Measurements from ENCODE around the gene CRYL1.

CRYL1 gene

DNA sequence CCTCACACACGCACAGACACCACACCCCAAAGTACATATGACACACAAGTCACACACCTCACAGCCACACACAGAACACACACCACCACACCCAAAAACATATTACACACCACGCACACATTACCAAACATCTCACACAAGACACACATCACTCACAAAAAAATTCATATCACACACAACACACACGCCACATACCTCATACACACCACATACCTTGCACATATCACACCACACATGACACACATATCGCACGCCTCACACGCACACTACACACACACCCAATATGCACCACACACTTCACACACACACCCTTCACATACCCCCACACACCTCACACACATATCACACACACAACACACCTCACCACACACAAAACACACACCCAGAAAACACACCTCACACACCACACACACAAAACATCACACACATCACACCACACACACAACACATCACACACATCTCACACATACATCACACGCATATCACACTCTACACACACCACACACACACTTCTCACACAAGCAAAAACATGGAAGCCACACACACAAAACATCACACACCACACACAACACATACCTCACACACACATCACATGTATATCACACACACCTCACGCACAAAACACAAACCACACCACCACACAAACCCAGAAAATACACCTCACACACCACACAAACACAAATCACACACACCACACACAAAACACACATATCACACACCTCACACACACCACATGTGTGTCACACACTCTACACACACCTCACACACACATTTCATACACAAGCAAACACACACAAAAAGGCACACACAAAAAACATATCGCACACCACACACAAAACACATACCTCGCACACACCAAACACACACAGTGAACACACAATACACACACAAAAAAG, 132.1 kb downstream of the CRYL1 start:
- DNase-seq: no peak

DNA sequence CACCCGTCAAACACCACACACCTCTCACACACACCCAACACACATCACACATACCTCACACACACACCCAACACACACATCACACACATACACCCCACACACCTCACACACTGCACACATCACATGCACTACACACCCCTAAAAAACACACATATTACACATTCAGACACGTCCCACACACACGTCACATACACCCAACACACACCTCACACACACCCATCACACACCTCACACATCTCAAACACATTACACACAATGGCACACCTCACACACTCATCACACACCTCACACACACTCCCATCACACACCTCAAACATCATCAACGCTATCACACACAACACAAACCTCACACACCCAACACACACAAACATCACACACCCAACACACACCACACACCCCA, 133.1 kb downstream of the CRYL1 start:
- no peak for DNase-seq

DNA sequence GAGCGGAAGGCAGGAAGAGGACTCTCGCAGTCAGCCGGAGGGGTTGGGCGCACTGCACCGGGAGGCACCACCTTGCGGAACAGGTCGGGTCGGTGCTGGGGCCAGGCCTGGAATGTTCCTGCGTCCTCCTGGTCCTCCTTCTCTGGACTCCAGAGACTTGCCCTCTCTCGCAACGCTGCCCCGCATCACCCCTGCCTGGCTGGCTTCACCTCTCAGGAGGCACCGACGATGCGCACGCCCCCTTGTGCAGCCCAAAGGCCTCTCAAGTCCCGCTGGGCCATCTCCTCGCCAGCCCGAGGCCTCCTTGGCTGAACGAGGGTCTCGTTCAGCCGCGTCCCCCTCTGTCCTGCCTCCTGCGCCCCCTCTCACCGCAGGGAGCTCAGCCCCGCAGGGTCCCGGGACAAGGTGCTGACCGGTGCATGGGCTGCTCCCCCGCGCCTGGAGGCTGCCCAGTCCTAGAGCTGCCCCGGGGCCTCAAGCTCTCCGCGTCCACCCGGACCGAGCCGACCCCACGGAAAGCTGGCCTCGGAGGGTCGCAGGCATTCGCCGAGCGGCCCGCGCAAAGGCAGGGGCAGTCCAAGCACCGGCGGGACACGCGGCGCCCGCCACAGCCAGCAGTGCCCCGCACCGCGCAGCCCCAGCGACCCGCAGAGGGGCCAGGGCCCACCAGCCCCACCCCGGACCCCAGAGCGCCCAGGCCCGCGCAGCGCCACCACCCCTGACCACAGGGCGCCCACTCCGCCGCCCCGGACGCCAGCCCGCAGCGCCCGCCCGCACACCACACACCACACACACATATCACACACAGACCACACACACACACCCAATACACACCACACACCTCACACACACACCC, 133.8 kb downstream of the CRYL1 start:
- no peak for DNase-seq

DNA sequence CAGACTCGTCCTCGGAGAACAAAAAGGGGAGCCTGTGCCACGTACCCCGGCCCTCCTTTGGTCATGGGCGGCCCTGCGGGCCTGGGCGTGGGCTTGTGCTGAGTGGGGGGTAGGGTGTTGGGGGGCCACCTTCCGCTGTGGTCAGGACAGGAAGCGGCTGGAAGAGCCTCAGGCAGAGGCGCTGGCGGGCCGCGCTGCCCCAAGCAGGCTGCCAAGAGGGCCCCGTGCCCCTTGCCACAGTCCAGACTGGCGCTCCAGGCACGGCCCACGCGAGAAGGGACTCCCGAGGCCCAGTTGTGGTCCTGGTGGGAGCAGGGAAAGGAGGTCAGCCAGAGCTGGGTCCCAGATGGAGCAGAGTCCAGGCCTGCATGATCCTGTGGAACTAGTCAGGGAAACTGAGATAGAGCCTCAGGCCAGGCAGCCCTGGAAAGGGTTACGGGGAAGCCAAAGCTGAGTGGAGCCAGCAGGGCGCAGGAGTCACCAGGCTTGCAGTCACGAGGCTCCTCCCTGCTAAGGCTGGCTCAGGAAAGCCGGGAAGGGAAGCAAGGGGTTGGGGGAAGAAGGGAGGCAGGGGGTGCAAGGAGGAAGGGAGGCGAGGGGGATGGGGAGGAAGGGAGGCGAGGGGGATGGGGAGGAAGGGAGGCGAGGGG, 135.0 kb downstream of the CRYL1 start:
- no peak for DNase-seq

DNA sequence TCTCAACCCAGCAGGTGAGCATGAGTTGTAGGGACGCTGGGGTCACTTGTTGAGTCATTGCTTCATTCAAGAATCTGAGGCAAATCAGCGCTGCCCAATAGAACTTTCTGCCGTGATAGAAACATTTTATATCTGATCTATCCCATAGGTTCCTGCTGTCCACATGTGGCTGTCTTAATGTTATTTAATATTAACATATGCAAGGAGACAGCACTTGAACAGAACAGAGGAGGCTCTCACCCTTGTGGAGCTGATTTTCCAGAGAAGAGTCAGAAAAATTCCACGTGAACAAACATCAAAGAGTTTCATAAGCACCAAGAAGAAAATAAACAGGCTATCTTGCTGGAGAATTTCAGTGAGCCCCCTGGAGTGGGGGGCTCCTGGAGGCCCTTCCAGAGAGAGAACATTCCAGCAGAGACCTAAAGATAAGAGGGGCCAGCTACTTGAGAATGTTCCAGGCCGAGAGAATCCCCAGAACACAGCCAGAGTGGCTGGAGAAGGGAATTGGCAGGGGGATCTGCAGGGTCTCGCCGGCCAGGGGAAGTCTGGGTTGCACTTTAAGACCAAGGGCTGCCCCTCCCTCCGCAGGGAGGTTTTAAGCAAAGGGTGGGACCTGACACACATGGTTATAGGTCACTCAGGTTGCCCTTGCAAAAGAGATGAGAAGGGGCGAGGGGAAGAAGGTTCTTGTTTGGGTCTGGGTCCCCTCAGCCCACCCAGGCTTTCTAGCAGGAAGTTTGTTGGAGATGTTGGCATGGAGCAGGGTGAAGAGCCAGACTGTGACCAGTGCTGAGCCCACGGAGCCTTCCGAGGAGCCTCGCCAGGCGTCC, 135.7 kb downstream of the CRYL1 start:
- DNase-seq: no peak

DNA sequence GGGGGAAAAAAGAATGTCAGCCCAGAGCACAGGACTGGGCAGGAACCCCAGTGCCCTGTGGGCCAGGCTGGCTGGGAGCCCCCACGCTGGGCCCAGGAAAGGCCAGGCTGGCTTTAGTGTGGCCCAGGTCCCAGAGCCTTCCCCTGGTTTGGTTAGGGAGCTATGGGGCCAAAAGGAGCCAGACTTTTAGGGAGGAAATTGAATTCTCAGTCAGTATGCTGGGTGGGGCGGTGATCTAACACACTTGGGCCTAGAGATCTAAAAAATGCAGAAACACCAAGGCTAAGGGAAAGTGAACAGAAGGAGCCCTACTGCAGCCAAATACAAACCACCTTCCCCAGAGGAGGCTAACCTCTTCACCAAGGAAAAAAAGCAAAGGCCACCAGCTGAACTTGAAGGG, 137.5 kb downstream of the CRYL1 start:
- no peak for DNase-seq

DNA sequence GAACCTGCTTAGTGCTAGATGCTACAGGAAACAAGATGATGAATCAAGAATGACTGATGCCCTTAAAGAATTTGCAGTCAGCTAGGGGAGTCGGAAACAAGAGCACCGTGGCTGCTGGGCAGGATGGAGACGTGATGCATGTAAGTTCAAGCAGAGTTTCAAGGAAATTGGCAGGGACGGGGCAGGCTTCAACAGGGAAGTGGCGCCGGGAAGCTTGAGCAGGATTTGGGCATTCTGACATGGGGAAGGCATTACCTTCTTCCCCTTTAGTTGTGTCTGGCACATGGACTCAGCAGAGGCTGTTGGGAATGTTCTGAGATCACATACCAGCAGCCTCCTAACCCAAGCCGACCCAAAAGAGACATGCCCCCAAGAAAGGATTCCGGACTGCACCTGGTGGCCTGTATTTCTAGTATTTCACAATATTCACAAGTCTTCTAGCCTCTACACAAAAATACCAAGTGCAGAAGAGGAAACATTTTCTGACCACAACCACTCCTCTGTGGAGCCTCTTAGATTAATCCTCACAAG, 138.2 kb downstream of the CRYL1 start:
- no peak for DNase-seq

DNA sequence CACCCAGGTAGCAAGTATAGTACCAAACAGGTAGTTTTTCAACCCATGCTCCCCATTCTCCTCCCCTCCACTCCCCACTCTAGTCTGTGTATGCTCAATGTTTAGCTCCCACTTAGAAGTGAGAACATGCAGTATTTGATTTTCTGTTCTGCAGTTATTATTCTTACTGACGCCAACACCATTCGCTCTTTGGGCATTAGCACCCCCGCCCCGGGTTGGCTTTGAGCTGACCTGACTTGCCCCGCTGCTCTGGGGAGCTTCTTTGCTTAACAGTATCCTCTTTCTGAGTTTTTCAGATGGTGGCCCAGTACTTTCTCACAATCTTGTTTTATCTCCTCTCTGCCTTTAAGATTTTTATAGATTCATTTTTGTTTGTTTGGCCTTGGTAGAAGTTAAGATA, 138.7 kb downstream of the CRYL1 start:
- no peak for DNase-seq

DNA sequence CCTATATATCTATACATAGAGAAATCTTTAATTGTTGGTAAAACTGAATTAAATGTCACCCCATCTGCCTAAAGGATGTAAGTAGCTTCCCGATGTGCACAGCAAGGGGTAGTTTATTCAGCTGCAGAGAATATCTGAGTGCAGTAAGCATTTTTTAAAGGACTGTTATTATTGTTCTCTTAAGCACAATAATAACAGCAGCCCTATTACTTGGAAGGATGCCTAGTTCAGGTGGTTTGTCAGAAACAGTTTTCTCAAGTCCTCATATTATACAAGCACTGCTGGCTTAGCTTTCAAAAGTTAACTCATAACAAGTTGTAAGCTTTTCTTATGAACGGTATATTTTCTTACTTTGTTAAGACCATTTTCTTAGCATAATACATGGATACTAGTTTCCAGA, 142.6 kb downstream of the CRYL1 start:
- DNase-seq: no peak

DNA sequence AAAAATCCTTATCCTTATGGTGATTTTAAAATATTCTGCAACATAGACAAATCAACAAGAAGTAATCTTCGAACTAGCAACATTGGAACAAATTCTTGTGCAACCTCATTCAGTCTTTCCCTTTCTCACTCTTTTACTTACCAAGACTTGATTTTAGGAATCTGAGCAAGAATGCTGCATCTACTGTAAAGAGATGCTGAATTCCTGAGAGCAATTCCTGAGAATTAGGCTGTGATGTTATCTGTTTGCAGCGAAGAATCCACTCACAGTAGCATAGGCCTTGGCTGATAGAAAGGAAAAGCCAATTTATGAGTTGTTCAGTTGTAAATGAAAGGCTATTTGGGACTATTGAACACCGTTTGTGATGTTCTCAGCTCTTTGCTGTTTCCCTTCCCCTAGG, 144.3 kb downstream of the CRYL1 start:
- DNase-seq: no peak

DNA sequence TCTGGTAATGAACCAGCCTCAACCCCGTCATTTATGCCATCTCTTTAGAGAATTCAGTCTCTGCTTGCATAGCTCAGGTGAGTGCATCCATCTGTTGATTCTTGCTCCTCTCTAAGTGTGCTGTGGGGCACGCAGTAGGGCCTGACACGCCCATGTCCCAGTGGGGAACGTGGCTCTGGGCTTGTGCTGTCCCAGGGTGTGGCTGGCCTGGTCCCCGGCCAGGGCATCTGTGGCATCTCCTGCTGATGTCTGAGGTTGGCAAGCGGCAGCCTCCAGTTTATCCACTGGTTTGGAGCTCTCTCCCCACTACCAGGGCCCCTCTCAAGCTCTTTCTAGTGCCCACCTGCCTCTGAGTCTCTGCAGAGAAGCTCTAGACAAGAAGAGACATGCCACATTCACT, 146.9 kb downstream of the CRYL1 start:
- DNase-seq: no peak

DNA sequence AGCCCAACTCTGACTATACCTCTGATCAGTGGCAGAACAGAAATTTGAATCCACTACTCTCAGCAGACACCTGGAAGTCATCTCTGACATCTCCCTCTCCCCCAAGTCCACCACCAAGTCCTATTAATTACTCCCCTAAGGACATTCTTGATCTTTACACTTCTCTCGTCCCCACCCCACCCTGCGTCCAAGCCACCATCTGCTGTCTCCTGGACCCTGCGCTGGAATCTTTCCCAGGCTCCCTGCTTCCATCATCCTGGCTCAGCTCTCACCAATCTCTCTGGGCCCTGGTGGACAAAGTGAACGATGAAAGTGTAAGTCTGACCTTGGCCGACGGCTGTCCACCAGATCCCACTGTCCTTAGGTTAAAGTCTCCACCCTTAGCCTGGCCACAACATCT, 147.9 kb downstream of the CRYL1 start:
- DNase-seq: no peak

DNA sequence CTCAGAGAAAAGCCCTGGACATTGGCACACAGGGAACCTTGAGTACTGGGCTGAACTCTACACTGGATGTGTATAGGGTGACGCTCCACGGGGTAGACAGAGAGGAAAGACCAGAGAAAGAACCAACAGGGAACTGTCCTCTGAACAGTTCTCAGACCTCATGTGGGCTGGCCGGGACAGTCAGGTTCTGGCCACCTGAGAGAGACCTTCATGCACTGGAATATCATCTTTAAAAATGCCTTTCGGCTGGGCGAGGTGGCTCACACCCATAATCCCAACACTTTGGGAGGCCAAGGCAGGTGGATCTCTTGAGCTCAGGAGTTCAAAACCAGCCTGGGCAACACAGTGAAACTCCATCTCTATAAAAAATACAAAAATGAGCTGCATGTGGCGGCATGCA, 149.8 kb downstream of the CRYL1 start:
- no peak for DNase-seq

DNA sequence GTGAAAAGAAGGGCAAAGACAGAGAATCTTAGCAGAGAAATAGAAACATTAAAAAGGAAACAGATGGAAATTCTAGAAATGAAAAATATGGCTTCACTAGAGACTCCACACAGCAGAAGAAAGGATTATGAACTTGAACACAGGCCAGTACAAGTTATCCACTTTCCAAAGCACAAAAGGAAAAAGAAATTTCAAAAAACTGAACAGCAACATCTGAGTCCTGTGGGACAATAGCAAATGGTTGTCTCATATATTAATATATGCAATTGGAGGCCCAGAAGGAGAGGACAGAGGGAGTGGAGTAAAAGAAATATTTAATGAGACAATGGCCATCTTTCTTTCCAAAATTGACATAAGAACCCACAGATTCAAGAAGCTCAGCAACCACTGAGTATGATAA, 151.8 kb downstream of the CRYL1 start:
- DNase-seq: no peak

DNA sequence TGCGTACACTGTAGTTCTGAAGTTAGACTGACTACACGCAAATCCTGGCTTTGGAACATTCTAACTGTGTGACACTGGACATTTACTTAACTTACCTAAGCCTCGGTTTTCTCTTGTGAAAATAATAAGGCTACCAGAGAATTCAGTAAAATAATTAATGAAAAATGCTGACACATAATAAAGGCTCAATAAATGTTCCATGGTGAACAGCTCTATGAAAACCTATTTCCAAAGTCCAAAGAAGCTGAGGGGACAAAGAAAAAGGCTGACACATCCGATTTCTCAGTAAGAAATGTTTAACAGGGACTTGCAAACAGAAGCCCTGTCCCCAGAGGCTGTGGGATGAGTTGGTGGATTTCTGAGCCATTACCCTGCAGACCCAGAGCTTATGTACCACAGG, 153.8 kb downstream of the CRYL1 start:
- DNase-seq: no peak

DNA sequence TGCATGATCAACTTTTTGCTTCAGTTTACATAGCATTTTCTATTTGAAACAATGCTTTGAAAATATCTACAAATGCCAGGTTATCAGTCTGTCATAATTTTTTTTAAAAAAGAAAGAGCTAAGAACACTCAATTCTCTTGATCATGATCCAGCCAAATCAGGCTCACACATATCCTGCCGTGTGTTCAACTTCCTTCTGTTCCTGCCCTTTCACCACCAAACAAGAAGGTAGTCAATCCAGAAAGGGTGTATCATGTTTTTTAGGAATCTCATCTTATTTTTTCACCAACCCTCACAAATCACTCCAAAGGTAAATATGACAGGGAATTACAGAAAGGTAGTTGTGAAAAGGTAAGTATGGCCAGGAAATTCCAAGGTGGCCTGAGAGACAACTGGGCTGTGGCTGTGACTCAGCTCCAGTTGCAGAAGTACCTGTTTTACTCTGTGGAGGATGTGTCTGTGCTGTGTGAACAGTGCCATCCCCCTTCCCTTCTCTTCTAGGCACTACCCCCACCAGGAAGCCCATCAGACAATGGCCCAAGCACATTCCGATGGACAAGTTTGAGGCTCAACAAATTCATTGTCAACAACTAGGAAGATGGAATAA, 154.7 kb downstream of the CRYL1 start:
- no peak for DNase-seq

DNA sequence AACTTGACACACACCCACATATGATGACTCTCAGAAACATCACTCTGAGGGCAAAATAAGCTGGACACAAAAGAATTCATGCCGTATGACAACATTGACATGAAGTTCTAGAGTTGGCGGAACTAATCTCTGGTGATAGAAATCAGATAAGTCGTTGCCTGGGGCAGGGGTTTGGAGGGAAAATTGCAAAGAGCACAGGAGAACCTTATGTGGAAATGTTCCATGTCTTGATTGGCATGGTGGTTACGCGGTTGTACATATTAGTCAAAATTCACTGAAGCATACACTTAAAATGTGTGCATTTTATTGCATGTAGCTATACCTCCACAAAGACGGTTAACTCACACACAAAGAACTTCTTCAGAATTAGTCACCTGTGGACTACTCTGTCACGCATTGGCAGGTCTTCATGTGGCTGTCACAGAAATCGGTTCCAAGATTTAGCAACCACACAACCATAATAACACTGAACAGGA, 155.7 kb downstream of the CRYL1 start:
- DNase-seq: no peak

DNA sequence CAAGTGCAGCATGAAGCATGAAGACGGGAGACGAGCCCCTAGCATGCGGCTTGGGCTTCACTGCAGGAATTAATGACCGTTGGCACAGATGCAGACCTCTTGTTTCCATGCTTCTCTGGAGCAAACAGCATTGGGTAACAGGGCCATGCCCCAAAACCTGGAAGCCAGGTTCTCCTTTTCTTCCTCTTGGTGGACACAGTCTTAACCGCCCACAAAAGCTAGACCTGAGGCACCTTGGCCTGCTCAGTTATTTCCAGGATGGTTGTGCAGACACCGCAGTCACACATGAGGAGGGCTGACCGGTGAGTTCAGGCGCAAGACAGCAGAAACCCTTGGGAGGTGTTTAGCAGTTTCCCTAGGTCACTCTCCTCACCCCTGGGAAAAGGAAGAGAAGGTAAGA, 159.6 kb downstream of the CRYL1 start:
- no peak for DNase-seq

DNA sequence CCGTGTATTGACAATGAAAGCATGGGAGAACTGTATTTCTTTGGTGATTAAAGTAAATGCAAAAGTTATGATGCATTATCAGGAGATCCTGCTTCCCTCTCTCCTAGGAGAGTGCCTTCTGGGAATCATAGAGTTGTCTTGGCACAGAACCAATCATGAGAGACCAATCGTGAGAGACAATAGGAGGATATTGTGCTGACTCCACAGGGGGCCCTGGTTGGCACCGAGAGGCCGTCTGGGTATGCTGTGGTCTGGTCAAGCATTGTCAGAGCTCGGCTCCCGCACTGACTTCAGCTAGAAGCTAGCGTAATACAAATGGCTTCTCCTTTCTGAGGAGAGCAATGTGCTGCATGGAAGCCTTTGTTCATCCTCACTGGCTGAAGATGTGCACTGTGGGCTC, 162.1 kb downstream of the CRYL1 start:
- DNase-seq: no peak

DNA sequence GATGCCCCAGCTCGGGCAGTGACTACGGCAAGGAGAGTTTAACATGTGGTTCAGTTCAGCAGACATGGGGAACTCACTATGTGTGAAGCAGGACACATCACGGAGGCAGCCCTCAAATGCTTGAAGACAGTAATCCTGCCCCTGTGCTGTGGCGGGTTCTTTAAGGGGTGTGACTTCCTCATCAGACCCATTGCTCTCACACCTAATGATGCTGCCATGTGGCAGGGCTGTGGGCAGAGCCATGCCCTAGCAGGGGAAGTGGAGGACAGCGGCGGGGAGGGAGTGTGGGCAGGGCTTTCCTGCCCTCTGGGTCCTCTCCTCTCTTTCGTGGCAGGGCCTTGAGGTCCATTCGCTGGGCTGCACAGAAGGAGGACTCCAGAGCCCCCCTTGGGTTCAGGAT, 162.5 kb downstream of the CRYL1 start:
- no peak for DNase-seq

DNA sequence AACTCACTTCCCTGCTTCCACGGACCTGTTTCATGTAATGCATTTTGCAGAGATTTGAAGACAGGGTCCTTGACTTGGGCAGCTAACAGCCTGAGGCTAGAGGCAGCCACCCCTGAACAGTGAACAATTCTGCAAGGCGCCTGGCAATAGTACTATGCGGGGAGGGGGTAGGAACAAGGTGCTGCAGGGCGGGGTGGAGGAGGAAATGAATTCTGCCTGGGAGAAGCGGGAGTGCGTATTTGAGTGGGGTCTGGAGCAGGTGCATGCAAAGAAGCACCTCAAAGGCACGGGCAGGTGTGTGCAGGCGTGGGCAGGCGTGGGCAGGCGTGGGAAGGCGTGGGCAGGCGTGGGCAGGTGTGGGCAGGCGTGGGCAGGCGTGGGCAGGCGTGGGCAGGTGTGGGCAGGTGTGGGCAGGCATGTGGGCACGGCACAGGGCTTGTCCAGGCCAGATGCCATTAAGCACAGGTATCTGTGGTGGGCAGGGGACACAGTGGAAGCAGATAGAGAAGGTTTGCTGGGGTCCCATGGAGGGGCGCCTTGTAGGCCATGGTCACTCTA, 163.1 kb downstream of the CRYL1 start:
- DNase-seq: no peak
